Glomerular visceral epithelial cell (primary cell): ENCODE results near the gene NUB1.

Experiments
- DNase-seq: peaks from one replicate; pipeline ENCODE4 v3.0.0-alpha.2; 2016; ENCODE audit errors: extremely low spot score

NUB1 gene

GRCh38 chr7:151377406-151377805 is 35.8 kb downstream of the NUB1 start:
- no peak for DNase-seq

DNA sequence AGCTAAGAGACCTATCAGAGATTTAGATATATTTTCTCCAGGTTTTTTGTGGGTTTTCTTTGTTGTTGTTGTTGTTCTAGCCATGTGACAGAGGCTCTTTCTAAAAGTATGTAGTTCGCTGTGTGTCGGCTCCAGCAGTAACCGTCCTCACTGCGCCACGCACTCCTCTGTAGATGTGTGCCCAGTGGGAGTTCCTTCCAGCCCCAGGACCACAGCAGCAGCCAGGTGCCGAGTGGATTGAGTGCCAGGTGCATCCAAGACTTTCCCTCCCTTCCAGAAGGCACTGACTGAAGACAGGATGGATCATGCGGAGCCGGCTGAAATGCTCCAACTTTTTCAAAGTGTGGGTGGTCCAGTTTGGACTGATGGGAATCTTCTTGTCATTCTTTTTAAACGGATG is 36.4 kb downstream of the NUB1 start:
- DNase-seq = no peak

DNA sequence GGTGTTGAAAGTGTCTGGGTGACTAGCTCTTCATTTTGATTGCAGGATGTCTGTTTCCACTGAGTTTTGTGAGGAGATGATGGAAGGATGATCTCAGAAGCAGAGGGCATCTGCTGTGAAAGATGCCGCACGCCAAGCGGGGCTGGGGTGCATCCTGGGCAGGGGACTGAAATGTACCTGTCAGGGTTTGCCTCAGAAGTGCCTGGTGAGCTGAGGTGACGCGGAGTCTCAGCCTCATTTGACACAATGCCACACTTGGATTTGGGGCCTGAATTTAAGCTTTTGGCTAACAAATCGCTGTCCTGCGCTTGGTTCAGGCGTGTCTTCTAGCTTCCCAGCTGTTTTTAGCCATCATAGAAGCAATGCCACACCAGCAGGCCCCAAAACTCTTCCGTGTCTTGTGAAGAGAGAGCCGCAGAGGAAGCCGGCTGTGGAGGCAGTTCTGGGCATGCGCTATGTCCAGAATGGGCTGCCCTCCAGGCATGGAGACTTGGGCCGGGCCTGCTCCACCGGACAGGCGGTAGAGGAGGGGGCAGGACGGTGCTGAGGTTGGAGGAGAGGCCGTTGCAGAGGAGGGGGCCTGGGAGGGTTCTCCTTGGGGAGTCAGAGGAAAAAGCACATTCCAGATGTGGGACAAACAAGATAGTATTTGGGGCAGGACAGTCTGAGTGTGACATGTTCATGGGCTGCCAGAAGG is 37.0 kb downstream of the NUB1 start:
- no peak for DNase-seq

DNA sequence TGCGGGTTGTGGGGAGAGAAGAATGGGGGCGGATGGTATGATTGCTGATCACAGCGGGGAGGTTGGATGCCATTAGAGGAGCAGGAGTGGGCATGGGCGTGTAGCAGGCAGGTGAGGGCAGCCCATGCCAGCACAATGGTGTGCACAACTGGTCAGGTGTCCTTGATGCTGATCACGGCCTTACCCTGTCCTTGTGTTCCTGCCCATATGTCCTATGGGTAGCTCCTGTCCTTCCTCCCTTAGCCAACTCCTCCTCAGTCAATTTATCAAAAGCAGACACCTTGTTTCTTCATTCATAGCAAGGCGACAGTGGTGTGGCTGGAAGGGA is 37.5 kb downstream of the NUB1 start:
- DNase-seq = no peak

- DNase-seq = no peak
Measured at GRCh38 chr7:151379534-151380198, 38.1 kb downstream of the NUB1 start.

DNA sequence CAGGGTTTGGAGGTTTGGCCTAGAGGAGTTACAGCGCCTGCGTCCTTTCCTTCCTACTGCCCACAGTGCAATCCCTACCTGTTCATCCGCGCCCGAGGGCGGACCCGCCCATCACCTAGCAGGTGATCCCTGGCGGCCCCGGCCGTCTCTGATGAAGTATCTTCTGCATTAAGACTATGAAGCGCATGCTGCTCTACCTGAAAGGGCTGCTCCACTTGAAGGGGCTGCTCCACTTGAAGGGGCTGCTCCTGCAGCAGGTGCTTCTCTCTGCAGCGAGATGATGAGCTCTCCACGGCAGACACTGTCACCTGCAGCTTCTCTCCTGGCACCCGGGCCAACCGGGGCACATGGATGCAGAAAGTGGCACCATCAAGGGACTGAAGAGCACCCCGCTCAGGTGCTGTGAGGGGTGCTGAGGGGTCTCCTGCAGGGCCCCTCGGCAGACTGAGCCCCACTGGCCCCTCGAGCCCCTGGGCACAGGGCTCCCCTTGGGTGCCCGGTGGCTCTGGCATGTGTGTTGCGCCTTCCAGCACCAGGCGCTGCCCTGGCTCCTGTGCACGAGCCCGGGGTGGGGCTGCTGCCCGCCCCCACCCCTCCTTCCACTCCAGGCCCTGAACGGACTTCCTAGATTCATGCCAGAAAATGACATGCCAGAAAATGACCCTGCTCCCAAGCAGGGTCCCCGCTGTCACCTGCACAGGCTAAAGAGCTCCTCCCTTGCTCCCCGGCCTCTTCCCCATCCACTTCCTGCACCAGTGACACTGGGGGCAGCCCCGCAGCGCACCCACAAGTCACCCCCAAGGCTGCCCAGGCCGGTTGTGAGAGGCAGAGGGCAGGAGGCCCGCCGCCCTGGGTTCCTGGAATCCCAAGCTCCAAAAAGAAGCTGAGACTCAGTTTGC is 38.8 kb downstream of the NUB1 start:
- DNase-seq = no peak

DNA sequence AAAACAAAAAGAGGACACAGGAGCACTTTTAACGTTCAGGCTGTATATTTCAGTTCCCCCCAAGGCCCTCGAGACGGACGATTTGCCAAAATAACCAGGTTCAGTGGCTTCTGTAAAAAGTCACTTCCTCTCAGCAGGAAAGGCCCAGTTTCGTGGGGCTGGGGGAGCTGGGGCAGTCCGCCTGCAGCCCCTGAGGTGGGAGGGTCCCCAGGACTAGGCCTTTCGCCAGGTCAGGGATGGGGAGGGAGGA is 39.4 kb downstream of the NUB1 start:
- no peak for DNase-seq

- DNase-seq = no peak
Measured at GRCh38 chr7:151381348-151382078, 39.9 kb downstream of the NUB1 start.

GRCh38 chr7:151382079-151382885 is 40.7 kb downstream of the NUB1 start:
- no peak for DNase-seq

- DNase-seq = no peak
Measured at GRCh38 chr7:151383638-151384351, 42.2 kb downstream of the NUB1 start.

DNA sequence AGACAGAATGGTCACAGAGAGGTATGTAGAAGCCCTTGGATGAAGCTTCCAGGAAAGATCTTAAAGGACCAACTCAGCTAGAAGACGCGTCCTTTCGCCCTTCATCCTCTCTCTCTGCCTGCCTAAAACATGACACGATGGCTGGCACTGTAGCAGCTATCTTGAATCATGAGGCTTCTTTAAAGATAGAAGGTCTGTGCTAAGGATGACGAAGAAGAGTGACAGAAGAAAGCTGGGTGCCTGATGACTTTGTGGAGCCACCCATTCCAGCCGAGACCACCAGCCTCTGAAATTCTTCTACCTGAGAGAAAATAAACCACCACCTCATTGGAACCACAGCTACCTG is 42.7 kb downstream of the NUB1 start:
- DNase-seq = no peak

- no peak for DNase-seq
Measured at GRCh38 chr7:151384776-151385625, 43.4 kb downstream of the NUB1 start.

DNA sequence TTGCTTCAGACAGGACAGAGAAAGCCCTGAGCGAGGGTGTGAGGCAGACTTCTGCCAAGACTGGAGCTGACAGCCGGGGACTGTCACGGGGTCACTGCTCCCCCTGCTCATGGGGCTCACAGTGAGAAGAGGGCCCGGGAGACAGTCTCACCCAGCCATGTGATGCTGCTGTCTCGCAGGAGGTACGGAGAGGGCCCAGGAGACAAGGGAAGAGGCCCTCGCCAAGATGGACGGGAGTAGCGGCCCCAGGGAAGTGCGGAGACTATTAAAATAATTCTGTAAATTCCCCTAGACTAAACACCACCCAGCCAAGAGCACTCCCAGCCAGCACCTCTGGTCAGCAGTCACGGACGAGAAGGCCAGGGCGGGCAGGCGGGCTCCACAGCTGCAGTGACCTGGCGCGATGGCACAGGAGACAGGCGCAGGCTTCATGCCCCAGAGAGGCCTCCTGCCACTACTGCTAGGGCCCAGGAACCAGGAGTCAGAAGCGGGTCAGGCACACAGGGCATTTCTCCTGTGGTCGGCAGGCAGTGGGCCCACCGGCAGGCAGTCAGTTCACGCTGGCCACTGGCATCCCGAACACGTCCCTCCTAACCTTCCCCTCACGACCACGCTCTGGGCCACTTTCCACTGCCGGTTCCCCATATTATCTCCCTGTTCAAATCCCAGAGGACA is 44.2 kb downstream of the NUB1 start:
- no peak for DNase-seq

DNA sequence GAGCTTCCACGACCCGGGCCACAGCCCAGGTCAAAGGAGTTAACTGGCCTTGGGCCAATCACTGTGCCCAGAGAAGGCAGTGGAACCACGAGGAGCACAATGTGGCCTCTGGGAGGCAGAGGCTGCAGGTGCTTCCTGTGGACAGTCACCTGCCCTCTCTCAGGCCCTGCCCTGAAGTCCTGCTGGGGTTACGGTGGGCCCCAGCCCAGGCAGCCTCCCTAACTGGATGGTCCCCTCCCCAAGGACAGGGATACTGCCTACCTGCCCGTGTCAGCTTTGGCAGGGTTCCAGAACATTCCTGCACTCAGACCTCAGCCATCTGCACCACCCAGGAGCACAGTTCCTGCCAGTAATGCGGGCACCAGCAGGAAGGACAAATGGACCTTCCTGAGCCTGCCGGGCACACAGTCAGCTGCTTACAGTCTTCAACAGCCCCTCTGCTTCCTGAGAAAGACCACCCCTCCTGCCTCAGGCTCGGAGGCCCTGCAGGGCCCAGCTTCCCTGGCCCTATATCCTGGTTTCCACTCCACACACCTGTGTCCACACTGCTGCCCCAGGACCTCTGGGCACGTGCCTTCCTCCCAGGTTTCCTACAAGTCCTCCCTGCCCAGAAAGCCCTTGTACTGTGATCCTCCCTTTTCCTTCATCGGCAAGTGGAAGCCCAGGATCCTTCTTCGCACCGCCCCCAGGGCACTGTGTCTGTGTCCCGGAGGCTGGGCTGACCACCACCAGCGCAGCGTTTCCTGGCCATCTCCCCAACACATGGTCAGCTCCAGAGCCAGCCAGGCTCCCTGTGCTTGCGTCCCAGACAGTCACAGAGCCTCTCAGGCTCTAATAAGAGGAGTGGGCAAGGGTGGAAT is 44.9 kb downstream of the NUB1 start:
- DNase-seq = no peak

DNA sequence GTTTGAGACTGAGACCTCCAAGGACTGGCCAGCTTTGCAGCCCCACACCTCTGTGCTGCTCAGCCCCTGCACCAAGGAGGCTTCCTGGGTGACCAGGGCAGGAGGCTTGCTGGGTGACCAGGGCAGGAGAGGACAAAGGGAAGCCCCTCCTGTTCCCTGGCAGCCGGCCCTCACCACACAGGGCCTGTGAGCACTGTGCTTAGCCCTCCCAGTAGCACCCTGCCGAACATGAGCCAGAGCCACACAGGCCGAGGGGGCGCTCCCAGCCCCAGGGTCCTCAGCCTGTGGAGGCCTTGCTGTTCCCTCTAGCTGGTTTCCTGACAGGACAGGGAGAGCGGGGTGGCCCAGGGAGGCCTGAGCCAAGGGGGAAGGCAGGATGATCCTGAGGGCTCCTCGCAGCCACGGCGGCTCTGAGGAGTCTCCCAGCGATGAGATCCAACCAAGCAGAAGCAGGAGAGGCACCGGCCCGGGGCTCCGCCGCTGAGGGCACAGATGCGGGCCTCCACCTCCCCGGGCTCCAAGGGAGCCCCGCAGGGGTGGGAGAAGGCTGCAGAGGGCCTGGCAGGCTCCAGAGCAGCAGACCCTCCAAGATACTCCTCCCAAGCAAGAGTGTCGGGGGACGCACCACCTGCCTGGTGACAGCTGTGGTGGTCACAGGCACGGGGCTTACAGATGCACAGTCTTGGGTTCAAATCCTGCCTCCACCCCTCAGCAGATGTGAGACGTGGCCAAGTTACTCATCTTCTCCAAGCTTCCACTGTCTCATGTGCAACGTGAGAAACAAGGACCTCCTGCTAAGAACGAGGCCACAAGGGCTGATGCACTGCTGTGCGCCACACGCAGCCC is 45.8 kb downstream of the NUB1 start:
- no peak for DNase-seq

GRCh38 chr7:151388007-151388297 is 46.3 kb downstream of the NUB1 start:
- DNase-seq = no peak

GRCh38 chr7:151388430-151388829 is 46.8 kb downstream of the NUB1 start:
- DNase-seq = no peak
